PFSK-1 (cell line): Measurements from ENCODE around the gene DCT.

Experiments used
- FOXP2 ChIP-seq: optimal IDR thresholded peaks from 2 replicates; pipeline ENCODE3; 2011; ENCODE audit warnings: borderline replicate concordance, control low read depth, inconsistent platforms; ENCODE audit not compliant: insufficient read depth; ENCODE audit errors: extremely low read length, extremely low read depth
- POLR2AphosphoS5 ChIP-seq: IDR thresholded peaks from 2 replicates; pipeline ENCODE4 v1.6.1; 2012; ENCODE audit warnings: low read depth, mild to moderate bottlenecking, control low read depth, low read length, moderate library complexity
- REST ChIP-seq, 2 experiments: IDR thresholded peaks; 2 replicates each; pipeline versions ENCODE4 v1.6.1 to v1.8.0; 2011 to 2012; ENCODE audit warnings: low read depth in 2 of 2, low read length in 2 of 2, control low read depth in 1 of 2, inconsistent platforms in 1 of 2, mild to moderate bottlenecking in 1 of 2, moderate library complexity in 1 of 2; ENCODE audit not compliant: insufficient read depth in 1 of 2
- SIN3A ChIP-seq: IDR thresholded peaks from 2 replicates; pipeline ENCODE4 v1.6.1; 2012; ENCODE audit warnings: mild to moderate bottlenecking, low read length, moderate library complexity, borderline replicate concordance; ENCODE audit not compliant: insufficient read depth
- TAF1 ChIP-seq: IDR thresholded peaks from 2 replicates; pipeline ENCODE4 v1.6.1; 2012; ENCODE audit warnings: low read length, control low read depth, borderline replicate concordance; ENCODE audit not compliant: insufficient read depth

DCT gene

GRCh38 chr13:94435604-94436226 lies 43.8 kb downstream of the DCT start:
- TF ChIP-seq REST (IDR thresholded peaks at IDR 0.05; ENCODE audit: insufficient read depth in 1 of 2, low read depth in 2 of 2, low read length in 2 of 2) (no peak), TAF1 (no peak), FOXP2 (no peak), SIN3A (no peak), POLR2AphosphoS5 (no peak)

GRCh38 chr13:94433055-94433961 lies 46.2 kb downstream of the DCT start:
- no peak for TF ChIP-seq SIN3A
- TF ChIP-seq REST (IDR thresholded peaks at IDR 0.05; ENCODE audit: insufficient read depth in 1 of 2, low read depth in 2 of 2, low read length in 2 of 2), result no peak
- TF ChIP-seq TAF1, result no peak
- TF ChIP-seq POLR2AphosphoS5, result no peak
- TF ChIP-seq FOXP2, result no peak

GRCh38 chr13:94431987-94432386 lies 47.5 kb downstream of the DCT start:
- TF ChIP-seq TAF1 (no peak), POLR2AphosphoS5 (no peak), SIN3A (no peak), FOXP2 (no peak), REST (IDR thresholded peaks at IDR 0.05; ENCODE audit: insufficient read depth in 1 of 2, low read depth in 2 of 2, low read length in 2 of 2) (no peak)

- TF ChIP-seq TAF1, result no peak
- TF ChIP-seq POLR2AphosphoS5, result no peak
- TF ChIP-seq REST (IDR thresholded peaks at IDR 0.05; ENCODE audit: insufficient read depth in 1 of 2, low read depth in 2 of 2, low read length in 2 of 2), result no peak
- no peak for TF ChIP-seq FOXP2
- TF ChIP-seq SIN3A, result no peak
These were observed 47.9 kb downstream of the DCT start for GRCh38 chr13:94431574-94431973.
